Neuron (in vitro differentiated cells): ENCODE data around the gene LENG1.
"Not testable (repeated sequence)": the region's sequence is repeated elsewhere in the genome, so short reads cannot be mapped to it uniquely, and the experiment has no call there.

ENCODE experiments used
- H2AFZ ChIP-seq: one replicate; pipeline ENCODE4 v1.6.1; 2013; ENCODE audit warnings: low read depth, mild to moderate bottlenecking, inconsistent platforms, low read length, moderate library complexity
- H3K27me3 ChIP-seq: one replicate; pipeline ENCODE4 v1.6.1; 2013; ENCODE audit warnings: low read length; ENCODE audit not compliant: insufficient read depth
- H3K36me3 ChIP-seq: one replicate; pipeline ENCODE4 v1.6.1; 2013; ENCODE audit warnings: low read length; ENCODE audit not compliant: insufficient read depth
- H3K4me1 ChIP-seq: one replicate; pipeline ENCODE4 v1.6.1; 2013; ENCODE audit warnings: low read length; ENCODE audit not compliant: insufficient read depth
- H3K4me3 ChIP-seq: 2 replicates; pipeline ENCODE4 v1.5.1; 2013; ENCODE audit warnings: mild to moderate bottlenecking, low read length, moderate library complexity
- H3K9me3 ChIP-seq: one replicate; pipeline ENCODE4 v1.6.1; 2013; ENCODE audit warnings: low read length

Gene LENG1

DNA sequence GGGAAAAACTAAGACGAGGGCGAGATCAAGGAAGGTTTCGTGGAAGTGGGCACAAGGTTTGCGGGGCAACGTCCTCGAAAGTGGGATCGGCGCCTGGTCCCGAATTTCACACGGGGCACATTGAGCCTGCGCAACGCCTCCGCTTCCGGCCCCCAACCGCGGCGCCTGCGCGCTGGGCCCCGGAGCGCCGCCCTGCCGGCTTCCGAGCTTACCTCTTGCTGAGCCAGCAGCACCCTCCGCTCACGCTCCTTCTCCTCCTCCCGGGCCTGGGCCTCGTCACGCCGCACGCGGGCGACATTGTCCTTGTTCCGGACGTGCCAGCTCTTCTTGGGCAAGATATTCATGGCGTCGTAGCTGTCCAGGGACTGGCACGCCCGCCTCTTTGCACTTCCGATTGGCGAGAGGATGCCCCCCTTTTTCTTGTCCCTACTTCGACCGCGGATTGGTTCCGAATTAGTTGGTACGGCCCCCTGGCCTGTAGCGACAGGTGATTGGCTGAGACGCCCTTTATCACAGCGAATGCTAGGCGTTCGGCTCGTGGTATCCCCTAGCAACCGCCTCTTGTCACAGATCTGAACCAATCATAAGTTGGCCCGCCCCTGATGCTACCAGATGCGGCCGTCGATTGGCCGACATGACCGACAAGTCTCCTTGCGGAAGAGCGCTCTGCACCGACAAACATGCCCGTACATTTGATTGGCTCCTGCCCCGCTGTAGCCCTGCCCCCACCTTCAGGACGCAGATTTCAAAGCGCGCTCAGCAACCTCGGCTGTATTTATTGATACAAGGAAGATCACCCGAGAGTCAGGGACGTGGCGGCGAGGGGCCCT lies at the start of gene LENG1:
Gene LENG1, minus strand, starts transcription at position 370 of the 830 bp plus-strand sequence. Its CDS starts 26 bp downstream, at position 344.
- no peaks in the 10 kb centered on the region for H3K27me3 ChIP-seq
- peaks cover 18% of the 10 kb centered on the region for H3K4me1 ChIP-seq
- peaks cover 30% of the 10 kb centered on the region for H3K36me3 ChIP-seq
- peak within 1 kb of the TSS; percentile 90 for H3K4me3 ChIP-seq
- peaks cover 8% of the 10 kb centered on the region for H3K9me3 ChIP-seq
- peak within 1 kb of the TSS; percentile 44 for H2AFZ ChIP-seq

DNA sequence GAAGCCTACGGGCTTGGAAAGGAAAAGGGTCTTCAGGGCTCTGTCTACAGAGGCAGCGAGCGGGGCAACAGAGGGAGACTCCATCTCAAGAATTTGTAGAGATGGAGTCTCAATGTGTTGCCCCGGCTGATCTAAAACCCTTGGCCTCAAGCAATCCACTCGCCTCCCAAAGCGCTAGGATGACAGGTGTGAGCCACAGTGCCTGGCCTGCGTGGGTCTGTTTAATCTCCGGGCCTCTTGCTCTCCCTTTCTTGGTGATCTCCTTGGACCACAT lies 49.2 kb upstream of the LENG1 start:
- Histone ChIP-seq H3K27me3 (no peaks in the 10 kb centered on the region), H3K36me3 (peaks cover 44% of the 10 kb centered on the region), H2AFZ (no peak overlapping the region), H3K4me1 (peaks cover 15% of the 10 kb centered on the region), H3K4me3 (no peak overlapping the region), H3K9me3 (no peaks in the 10 kb centered on the region)

DNA sequence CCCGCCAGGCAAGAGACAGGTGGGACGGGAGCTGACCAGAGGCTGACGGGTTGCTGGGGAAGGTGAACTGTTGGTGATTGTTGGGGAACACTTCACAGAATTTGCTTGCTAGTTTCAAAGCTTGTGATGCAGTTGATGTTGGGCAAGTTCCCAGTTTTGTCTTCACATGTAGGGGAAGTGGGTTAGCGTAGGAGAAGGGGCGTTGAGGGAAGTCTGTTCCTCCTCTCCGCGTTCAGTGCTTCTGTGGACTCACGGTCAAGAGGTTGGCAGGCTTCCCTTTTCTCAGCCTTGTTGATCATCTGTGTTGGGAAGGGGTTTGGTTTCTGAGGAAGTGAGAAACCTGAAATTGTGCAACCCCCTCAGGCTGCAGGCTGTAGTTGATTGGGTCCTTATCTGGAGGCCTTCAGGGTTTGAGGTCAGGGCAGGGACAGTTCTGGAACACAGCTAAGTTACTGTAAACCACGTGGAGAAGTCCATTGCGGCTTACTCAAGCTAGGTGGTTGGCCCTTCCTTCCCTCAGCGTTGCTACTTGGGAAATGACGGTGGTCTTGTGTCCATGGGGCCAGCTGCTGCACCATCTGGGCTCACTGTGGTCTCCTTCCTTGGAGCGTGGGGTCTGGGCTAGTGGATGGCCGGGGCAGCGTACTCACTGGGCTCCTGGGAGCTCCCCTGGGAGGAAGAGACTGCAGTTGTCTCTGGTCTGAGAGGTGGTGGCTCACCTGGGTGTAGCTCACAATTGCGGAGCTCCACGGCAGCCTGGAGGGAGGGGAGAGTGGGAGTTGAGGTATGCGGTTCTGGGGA lies 48.7 kb upstream of the LENG1 start:
- H2AFZ ChIP-seq, result no peak overlapping the region
- peaks cover 49% of the 10 kb centered on the region for H3K36me3 ChIP-seq
- no peaks in the 10 kb centered on the region for H3K27me3 ChIP-seq
- no peak overlapping the region for H3K4me3 ChIP-seq
- peaks cover 18% of the 10 kb centered on the region for H3K4me1 ChIP-seq
- H3K9me3 ChIP-seq, result no peaks in the 10 kb centered on the region

DNA sequence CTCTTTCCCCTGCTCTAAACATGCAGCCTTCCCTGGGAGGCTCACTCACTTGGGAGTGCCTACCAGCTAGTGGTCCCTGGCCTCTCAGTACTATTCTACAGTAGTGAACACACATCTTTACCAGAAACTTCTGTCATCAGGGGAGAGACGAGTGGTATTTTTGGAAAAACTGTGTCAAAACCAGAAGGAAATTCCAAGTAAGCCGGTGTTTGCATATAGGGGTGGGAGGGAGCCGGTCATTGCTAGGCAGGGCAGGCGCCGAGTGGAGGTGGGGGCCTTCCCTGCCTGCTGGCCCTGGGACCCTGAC lies 48.1 kb upstream of the LENG1 start:
- Histone ChIP-seq H3K4me3 (no peak overlapping the region), H2AFZ (no peak overlapping the region), H3K27me3 (no peaks in the 10 kb centered on the region), H3K4me1 (peaks cover 20% of the 10 kb centered on the region), H3K36me3 (peaks cover 54% of the 10 kb centered on the region), H3K9me3 (no peaks in the 10 kb centered on the region)

DNA sequence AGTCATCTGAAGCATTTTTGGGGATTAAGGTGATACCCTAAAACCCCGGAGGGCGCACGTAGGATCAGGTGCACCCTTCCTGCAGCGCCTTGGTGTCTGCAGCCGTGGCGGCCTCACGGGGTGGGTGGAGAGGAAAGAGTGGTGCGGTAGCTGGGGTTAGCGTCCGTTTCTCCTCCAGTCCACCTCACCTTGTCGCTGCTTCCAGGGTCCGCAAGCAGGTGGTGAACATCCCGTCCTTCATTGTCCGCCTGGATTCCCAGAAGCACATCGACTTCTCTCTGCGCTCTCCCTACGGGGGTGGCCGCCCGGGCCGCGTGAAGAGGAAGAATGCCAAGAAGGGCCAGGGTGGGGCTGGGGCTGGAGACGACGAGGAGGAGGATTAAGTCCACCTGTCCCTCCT lies 47.7 kb upstream of the LENG1 start:
- H3K4me3 ChIP-seq, H2AFZ ChIP-seq, H3K27me3 ChIP-seq, H3K9me3 ChIP-seq: not testable (repeated sequence)
- peaks cover 59% of the 10 kb centered on the region for H3K36me3 ChIP-seq
- peaks cover 24% of the 10 kb centered on the region for H3K4me1 ChIP-seq

DNA sequence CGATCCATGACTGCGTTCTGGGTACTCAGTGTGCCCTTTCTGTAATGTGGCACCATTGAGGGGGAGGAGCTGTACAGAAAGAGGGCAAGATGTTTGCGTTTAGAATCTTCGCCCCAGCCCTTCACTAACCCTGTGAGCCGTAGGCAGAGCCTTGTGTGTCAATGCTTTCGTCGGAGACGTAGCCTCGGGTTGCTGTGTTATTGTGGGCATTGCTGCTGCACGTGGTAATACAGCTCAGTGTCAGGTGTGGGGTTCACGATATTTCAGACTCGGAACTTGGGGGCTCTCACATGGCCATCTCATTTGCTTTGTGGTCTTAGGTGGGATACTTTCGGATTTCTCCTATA lies 47.3 kb upstream of the LENG1 start:
- Histone ChIP-seq H3K27me3 (no peaks in the 10 kb centered on the region), H3K36me3 (peaks cover 63% of the 10 kb centered on the region), H2AFZ (no peak overlapping the region), H3K4me3 (no peak overlapping the region), H3K9me3 (no peaks in the 10 kb centered on the region), H3K4me1 (peaks cover 28% of the 10 kb centered on the region)

DNA sequence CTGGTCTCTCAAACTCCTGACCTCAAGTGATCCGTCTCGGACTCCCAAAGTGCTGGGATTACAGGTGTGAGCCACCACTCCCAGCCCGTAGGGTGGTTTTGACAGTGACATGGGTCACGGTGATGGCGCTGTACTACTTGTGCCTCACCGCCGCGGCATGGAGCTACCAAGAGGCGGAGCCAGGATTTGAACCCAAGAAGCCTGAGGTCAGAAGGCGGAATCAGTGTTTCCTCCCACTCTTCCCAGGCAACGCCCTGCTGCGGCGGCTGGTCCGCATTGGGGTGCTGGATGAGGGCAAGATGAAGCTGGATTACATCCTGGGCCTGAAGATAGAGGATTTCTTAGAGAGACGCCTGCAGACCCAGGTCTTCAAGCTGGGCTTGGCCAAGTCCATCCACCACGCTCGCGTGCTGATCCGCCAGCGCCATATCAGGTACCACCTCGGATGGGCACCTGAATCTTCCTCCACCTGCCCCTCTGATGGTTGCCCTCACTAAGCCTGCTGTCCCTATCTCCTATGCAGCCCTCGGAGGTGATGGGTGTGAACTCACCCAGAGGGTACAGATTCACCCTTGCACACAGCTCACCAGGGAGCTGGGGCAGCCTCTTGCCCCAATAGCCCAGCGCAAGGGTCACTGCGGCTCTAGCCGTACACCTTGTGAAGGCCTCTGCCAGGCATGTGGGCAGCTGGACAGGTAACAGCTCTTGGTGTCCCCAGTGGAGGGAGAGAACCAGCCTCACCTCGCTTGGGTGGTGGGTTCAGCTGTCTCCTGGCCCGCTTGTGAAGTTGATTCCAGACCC lies 46.7 kb upstream of the LENG1 start:
- Histone ChIP-seq H3K27me3 (no peaks in the 10 kb centered on the region), H3K36me3 (peaks cover 68% of the 10 kb centered on the region)

DNA sequence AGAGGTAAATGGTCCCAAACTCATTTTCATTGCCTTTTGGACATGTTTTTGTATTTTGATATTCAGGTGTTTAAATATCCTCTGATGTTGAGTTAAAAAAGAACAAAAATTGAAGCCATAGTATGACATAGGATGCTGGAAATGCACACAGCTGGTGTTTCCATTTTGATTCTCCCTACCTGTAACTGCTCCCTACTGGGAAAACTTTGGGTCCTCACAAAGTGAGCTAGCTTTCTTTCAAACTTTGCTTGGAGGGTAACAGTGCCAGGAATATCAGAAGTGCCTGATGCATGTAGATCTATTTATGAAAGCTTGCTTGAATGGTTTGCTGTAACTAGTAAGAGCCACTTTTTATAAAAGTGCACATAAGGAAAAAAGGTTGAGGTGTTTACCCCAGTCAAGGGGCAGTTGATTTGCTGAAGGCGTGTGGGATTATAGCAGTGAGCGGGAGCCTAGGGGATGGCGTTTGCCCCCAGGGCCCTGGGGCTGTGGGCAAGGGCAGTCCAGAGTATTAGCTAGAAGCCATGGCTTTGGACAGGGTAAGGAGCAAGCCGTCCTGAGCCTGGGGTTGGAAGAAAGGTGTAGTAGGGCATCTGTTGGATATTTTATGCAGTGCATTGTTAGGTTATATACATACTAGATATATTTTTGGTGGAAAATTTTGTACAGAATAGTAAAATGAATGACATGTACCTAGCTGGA lies 45.4 kb upstream of the LENG1 start:
- Histone ChIP-seq H3K4me3 (no peak overlapping the region), H2AFZ (no peak overlapping the region), H3K4me1 (peaks cover 38% of the 10 kb centered on the region), H3K9me3 (no peaks in the 10 kb centered on the region), H3K27me3 (no peaks in the 10 kb centered on the region), H3K36me3 (peaks cover 69% of the 10 kb centered on the region)

More for the DNA sequence above, 46.7 kb upstream of the LENG1 start:
- Histone ChIP-seq H2AFZ (no peak overlapping the region), H3K4me1 (peaks cover 34% of the 10 kb centered on the region), H3K4me3 (no peak overlapping the region), H3K9me3 (no peaks in the 10 kb centered on the region)

DNA sequence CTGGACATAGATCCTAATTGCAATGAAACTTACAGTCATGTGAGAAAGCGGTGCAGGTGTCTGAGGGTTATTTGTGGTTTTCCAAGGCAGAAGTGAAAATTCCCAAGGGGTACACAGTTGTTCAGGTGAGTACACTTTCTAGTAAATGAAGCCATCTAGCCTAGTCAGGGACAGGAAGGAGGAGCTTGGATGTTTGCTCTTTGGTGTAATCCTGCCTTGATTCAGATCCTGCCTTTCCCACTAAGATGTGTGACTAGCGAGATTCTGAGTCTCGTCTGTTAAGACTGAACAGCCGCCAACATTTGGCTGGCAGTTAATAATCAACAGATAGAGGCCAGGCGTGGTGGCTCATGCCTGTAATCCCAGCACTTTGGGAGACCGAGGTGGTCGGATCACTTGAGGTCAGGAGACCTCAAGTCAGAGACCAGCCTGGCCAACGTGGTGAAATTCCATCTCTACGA lies 43.7 kb upstream of the LENG1 start:
- no peaks in the 10 kb centered on the region for H3K27me3 ChIP-seq
- H2AFZ ChIP-seq, result no peak overlapping the region
- peaks cover 23% of the 10 kb centered on the region for H3K4me1 ChIP-seq
- no peaks in the 10 kb centered on the region for H3K9me3 ChIP-seq
- H3K36me3 ChIP-seq, result peaks cover 67% of the 10 kb centered on the region
- no peak overlapping the region for H3K4me3 ChIP-seq

DNA sequence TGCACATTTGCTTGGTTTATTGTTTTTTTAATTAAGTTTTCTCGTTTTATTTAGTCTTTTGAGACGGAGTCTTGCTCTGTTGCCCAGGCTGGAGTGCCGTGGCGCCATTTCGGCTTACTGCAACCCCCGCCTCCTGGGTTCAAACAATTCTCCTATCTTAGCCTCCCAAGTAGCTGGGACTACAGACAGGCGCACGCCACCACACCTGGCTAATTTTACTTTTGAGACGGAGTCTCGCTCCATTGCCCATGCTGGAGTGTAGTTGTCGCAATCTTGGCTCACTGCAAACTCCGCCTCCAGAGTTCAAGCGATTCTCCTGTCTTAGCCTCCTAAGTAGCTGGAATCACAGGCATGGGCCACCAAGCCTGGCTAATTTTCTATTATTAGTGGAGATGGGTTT lies 42.5 kb upstream of the LENG1 start:
- H3K9me3 ChIP-seq, result no peaks in the 10 kb centered on the region
- H3K4me3 ChIP-seq, result peak overlapping the region; percentile 85
- H3K4me1 ChIP-seq, result peaks cover 23% of the 10 kb centered on the region
- H2AFZ ChIP-seq, result no peak overlapping the region
- H3K36me3 ChIP-seq, result peaks cover 56% of the 10 kb centered on the region
- no peaks in the 10 kb centered on the region for H3K27me3 ChIP-seq

DNA sequence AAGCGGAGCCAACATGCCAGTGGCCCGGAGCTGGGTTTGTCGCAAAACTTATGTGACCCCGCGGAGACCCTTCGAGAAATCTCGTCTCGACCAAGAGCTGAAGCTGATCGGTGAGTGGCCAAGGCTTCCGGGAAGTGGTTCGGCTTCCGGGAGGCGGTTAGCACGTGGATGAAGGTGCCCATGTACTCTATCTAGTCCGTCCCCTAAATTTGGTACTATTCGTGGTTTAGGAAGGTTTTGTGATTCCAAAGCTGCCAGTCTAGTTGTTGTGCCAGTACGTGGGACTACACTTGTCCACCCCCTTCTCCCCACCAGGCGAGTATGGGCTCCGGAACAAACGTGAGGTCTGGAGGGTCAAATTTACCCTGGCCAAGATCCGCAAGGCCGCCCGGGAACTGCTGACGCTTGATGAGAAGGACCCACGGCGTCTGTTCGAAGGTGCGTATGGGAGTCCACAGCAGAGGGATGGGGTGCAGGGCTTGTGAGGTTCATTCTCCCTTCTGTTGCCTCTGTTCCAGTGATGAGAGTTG lies 41.7 kb upstream of the LENG1 start:
- Histone ChIP-seq H3K4me1 (peaks cover 23% of the 10 kb centered on the region), H3K4me3 (peak overlapping the region; percentile 85), H2AFZ (no peak overlapping the region), H3K36me3 (peaks cover 48% of the 10 kb centered on the region), H3K9me3 (no peaks in the 10 kb centered on the region), H3K27me3 (no peaks in the 10 kb centered on the region)

DNA sequence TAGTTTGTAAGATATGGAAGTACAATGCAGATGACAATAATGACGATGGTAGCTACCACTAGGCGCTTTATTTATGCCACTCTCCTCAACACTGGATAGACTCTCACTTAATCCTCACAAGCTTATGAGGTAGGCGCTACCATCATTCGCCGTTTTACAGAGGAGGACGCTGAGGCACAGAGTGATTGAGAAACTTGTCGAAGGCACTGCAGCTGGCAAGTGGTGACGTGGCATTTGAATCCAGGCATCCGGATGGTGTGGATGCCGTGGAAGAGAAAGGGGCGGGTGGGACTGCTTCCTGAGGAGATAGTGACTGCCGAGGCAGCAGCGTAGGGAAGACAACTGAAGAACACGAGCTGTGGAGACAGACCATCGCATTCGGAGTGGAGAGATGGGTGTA lies 39.9 kb upstream of the LENG1 start:
- no peak overlapping the region for H3K4me3 ChIP-seq
- peaks cover 33% of the 10 kb centered on the region for H3K36me3 ChIP-seq
- H3K9me3 ChIP-seq, result no peaks in the 10 kb centered on the region
- H2AFZ ChIP-seq, result no peak overlapping the region
- H3K27me3 ChIP-seq, result no peaks in the 10 kb centered on the region
- peaks cover 23% of the 10 kb centered on the region for H3K4me1 ChIP-seq
